Measurements from ENCODE around the gene ISL2.

Gene ISL2

DNA sequence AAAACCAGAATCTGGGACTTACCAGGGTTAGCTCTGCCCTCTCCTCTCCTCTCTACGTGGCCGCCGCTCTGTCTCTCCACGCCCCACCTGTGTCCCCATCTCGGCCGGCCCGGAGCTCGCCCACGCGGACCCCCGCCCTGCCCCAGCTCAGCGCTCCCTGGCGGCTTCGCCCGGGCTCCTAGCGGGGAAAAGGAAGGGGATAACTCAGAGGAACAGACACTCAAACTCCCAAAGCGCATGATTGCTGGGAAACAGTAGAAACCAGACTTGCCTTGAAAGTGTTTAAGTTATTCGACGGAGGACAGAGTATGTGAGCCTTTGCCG is 5.4 kb downstream of the ISL2 start:
- no peak for DNase-seq (ENCODE audit: low read depth)

DNA sequence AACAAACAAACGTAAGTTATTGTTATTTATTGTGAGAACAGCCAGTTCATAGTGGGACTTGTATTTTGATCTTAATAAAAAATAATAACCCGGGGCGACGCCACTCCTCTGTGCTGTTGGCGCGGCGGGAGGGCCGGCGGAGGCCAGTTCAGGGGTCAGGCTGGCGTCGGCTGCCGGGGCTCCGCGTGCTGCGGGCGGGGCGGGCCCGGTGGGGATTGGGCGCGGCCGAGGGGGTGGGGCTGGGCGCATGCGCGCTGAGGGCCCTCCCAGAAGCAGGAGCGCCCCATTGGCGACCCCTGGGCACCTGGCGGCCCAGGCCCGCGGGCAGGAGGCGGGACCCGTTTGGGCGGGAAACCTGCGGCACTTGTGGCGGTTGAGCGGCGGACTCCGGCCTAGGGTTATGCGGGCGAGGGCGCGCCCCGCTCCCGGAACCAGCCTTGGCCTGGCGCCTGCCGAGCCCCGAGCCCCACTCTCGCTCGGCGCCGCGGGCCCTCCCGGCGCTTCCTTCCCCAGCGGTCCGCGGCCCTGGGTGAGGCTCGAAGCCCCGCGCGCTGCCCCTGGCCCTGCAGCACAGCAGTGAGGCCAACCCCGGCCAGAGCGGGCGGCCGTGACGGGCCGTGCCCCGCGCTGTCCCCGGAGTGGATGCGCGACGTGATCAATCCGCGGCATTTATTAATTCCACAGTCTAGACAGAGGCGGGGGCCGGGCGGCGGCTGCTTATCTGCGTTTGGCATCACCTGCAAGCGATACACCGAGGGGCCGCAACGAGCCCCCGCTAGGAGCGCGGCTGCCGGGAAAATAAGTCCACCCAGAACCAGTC is 6.0 kb downstream of the ISL2 start:
- no peak for DNase-seq (ENCODE audit: low read depth)

- DNase-seq (ENCODE audit: low read depth), result no peak
These were observed 6.9 kb downstream of the ISL2 start for GRCh38 chr15:76343313-76343996.

DNA sequence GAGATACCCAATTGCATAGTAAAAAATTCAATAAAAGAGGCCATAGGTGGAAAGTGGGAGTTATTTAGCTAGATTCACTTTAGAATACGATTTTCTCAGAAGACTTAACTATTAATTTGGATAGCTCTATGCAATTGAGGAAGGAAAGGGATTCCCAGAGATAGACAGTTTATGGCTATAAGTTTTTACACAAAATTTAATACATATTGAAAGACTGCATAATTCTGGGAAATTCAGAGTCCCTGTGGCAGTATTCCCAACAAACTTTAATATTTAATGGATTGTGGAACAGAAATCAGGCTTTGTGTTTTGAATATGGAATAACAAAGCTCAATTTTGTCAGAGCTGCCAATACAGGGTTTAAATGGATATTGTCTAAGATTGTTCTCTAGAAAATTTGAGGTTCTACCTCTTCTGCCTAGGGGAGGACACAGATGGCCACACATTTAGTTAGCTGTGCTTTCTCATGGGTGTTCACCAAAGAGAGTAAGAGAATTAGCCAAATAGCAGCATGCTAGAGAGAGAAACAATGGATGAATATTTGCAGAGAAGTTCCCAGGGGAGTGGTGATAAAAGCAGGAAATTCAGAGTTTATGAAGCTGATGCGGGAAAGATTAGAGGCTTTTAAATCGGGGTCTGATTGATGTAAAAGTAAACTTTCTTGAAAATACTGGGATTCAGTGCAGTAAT is 8.5 kb downstream of the ISL2 start:
- no peak for DNase-seq (ENCODE audit: low read depth)

DNA sequence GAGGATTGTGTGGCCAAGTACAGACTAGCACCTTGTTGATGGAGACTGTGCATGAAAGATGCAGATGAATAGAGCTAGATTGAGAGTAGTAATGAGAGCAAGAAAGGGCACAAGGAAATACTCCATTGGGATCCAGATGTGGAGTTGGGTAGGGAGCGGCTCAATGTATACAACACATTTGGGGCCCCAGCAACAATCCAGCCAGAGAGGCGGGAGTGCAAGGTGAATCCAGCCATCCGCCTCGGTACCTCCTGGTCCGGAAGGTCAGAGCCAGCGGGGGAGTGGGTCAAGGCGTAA is 9.0 kb downstream of the ISL2 start:
- DNase-seq (ENCODE audit: low read depth), result no peak

GRCh38 chr15:76345880-76346668 is 9.5 kb downstream of the ISL2 start:
- DNase-seq (ENCODE audit: low read depth), result no peak

DNA sequence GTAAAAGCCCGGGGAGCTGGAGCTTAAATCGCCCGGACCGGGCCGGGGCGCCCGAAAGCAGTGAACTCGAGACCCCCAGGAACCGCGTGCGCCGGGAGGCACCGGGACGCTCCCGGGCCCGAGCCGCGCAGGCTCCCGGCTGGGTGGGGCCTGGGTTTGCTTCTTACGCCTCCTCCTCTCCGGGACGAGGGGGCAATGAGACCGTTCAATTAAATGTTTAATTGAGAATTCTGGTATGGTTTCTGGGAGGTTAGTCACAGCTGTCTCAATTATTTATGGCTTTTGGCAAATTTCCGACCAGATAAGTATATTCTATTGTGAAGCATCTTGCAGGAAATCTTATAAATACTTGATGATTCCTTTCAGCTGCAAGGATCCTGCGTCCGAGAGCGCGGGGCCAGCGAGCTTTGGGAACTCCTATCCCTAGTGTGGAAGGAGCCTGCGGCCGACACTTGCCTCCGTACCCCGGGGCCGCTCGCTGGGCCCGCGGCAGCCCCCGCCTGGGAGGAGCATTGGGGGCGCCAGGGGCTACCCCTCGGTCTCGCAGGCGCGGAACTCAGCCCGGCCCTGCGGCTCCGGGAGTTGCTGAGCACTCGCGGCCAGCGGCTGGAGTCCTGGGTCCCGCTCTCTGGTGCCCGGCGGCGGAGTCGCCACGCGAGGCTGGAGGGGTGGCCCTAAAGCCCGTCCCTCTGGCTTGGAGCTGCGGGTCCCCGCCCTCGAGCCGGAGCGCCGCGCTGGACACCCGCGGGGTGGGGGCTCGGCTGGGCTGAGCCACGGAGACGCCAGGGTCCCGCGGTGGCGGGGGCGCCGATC is 10.3 kb downstream of the ISL2 start:
- no peak for DNase-seq (ENCODE audit: low read depth)

DNA sequence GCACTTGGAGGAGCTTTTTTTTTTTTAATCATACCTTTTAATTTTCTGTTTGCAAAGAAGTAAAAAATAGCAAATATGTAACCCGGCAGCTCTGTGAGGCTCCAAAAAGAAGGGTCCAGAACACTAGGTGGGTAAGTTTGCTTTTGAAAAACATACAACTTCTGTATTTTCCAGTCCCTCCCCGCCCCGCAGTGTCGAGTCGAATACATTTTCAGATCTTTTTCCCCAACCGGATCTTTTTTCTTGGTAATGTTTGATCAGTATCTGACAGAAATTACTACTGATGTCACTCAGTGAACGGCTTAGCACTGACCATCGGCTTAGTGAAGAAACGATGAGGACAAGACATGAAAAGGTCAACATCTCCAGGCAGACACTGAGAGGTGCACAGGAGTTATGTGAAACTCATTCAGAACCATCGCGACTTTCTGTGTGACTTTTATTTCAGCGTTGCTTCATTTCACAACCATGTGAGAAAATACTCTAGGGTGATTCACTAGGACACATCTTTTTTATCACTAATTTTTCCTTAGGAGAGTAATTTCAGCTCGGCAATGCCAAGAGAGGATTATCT is 11.0 kb downstream of the ISL2 start:
- no peak for DNase-seq (ENCODE audit: low read depth)

DNA sequence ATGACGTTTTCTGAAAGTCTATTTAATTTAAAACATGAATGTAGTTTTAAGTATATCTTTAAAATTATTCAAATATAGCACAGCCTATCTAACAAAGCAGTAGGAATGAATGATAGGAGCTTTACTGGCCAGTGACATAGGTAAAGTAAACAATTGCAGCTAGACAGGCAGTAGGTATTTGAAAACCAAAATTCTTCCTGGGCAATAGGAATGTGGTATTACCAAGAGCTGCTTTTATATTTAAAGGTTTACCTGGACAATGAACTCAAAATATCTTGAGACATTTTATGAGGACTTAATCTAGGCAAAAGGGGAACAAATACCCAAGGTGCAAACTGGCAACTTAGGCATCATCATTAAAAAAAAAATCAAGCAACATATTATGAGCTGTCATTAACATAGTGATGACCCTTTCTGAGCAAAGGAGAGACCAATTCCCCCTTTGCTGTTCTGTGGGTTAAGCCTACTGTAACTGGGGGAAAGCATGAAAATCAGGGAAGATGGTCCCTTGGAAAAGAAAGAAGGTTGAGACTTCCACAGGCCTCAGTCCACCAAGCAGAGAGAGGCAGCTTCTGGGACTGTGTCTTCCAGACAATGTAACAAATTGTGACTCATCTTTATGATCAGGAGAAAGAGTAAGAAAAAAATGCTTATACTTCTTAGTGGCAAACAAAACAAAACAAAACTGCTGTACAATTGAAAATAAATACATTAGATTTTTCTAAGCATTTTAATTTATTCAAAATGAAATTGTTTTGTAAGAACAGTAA is 12.9 kb downstream of the ISL2 start:
- no peak for DNase-seq (ENCODE audit: low read depth)

DNA sequence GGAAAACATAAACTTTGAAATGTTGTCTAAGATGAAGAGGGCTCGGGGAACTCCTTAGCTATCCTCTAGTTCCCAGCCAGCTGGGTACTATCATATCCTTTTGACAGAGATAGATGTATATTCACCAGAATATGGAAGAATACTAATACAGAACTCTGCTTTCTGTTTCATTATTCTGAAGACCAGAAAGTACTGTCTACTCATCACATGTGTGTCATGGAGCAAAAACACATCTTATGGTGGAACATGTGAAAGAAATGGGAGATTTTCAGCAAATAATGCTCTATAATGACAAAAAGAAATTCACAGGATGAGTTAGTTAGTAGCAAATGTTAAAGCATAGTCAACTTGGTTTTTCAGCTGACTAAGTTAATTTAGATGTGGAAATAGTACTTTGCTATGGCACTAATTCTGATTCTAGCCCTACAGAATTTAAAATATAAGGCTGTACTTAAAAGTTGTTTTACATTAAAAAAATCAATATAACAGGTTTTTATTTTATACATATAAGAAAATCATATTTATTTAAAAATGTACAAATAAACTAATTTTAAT is 16.5 kb downstream of the ISL2 start:
- DNase-seq (ENCODE audit: low read depth), result no peak

DNA sequence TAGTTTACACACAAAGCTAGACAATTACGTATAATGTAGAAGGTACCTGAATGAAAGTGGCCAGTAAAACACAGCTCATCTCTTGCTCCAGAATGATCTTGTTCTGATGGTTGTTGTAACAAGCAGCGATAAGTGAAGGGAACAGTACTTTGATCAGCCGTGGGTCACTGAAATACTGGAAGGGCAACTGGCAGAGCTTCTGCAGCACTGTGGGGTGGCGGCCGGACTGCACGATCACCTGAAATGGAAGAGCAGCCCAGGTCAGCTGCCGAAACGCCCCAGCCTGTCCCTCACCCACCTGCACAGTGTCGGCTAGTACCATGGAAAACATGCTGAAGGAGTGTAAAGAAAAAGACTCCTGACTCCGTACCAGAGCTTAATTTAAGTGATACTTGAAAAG is 17.3 kb downstream of the ISL2 start:
- no peak for DNase-seq (ENCODE audit: low read depth)

GRCh38 chr15:76354823-76355440 is 18.4 kb downstream of the ISL2 start:
- DNase-seq (ENCODE audit: low read depth), result no peak

- no peak for DNase-seq (ENCODE audit: low read depth)
These were observed 21.9 kb downstream of the ISL2 start for GRCh38 chr15:76358453-76358852.

GRCh38 chr15:76359152-76359551 is 22.6 kb downstream of the ISL2 start:
- DNase-seq (ENCODE audit: low read depth), result no peak

DNA sequence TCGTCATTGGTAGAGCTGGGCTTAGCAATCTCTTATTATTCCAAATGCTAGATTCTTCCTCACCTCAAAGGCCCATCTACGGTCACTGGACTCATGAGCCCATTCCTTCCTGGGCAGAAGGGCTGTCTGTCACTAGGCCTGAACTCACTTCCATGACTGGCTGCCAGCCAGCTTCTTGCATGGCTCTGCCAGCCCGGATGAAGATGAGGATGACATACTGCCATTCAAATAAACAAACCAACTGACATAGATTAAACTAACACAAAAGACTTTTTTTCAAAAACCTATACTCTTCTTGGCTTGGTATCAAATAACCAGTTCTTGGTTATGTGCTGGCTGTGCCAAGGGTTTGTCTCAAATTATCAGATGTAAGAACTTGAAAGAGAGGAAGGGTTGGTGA is 23.8 kb downstream of the ISL2 start:
- no peak for DNase-seq (ENCODE audit: low read depth)

DNA sequence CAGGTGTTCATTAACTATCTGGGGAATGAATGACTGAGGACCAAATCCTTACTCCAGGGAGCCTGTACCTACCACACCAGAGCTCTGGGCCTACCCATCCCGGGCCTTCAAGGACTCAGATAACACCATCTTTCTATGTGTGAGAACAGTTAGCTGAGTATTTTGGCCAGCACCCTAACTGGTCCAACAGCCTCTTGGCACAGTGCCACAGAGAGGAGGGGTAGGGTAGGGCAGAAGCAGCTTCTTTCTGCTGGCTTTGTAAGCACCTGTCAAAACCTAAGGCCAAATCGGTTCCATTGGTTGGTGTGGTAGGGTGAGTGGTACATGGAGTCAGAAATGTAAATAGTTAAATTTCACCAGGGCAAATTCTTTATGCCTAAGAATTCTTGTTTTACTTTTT is 26.7 kb downstream of the ISL2 start:
- no peak for DNase-seq (ENCODE audit: low read depth)

GRCh38 chr15:76366714-76367113 is 30.1 kb downstream of the ISL2 start:
- no peak for DNase-seq (ENCODE audit: low read depth)

DNA sequence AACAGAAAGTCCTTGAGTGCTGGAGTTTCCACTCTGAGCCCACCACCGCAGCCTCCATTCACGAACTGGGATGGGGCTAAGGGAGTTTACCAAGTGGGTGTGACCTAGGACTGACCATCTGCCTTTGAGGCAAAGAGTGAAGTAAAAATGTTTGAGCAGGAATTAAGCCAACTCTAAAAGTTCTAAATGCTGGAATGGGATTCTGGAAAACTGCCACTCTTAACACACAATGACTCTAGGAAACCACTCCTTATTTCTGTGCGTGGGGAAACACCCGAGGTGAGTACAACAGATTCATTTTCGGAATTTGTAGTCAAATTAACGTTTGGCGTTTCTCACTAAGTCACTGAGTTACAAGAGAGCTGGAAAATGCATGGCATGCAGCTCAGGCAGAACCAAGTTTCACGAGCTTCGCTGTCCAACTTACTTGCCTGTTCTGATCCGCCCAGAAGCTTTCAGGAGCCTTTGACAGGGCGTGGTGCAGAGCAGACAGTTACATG is 31.6 kb downstream of the ISL2 start:
- DNase-seq (ENCODE audit: low read depth), result no peak

DNA sequence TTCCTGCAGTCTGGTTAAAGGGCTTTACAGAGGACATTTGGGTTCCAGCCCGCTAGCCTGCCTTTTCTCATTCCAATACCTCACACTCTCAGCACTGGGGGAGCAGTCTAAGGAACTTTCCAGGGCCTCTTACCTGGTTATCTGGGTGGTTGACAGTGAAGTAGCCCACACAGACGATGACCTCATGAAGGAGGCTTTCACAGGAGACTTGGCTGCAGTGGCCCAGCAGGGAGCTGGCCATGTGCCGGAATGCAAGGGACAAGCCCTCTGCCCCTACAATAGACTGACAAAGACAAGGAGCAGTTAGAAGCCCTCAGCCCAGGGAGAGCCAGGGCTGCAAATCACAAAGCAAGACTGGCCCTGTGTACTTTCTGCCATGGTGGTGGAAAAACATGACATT is 39.5 kb downstream of the ISL2 start:
- no peak for DNase-seq (ENCODE audit: low read depth)

DNA sequence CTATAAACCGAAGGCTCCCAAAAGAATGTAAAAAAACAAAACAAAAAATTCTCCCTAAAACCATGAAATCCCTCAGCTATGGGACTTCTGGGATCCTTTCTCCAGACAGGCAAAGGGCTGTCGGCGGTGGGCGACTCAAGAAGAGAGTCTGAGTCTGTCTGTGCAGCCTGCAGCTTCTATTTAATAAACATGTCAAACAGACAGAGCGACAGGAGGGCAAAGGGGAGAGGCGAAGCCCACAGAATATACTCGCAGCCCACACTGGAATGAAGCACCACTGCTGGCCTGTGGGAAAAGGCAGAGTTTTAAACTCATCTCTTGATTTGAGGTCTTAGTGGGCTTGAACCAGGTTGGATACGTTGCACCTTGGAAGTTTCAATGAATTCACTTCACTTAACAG is 40.2 kb downstream of the ISL2 start:
- DNase-seq (ENCODE audit: low read depth), result no peak

Measured in GM04504 (cell line).